ENCODE results near the gene PTPN23.
A peak's percentile ranks its signal among the peaks of the same experiment; 100 is the strongest.

The PTPN23 gene

GRCh38 chr3:47431225-47431624 lies 50.4 kb downstream of the PTPN23 start:
- Histone ChIP-seq H3K27me3 (ENCODE audit: control insufficient read depth, insufficient read depth, low read length) (no peaks in the 10 kb centered on the region), H3K36me3 (ENCODE audit: control insufficient read depth, insufficient read depth, low read length) (peaks cover 63% of the 10 kb centered on the region)

GRCh38 chr3:47432673-47433072 lies 51.9 kb downstream of the PTPN23 start:
- no peak overlapping the region for H3K4me3 ChIP-seq (ENCODE audit: low read depth, low read length)
- H3K27ac ChIP-seq (ENCODE audit: low read depth, low read length), result no peak overlapping the region
- H3K36me3 ChIP-seq (ENCODE audit: control insufficient read depth, insufficient read depth, low read length), result peaks cover 54% of the 10 kb centered on the region
- H3K4me1 ChIP-seq (ENCODE audit: control insufficient read depth, insufficient read depth, low read length), result no peaks in the 10 kb centered on the region
- no peak overlapping the region for H3K9ac ChIP-seq (ENCODE audit: low read length)
- no peaks in the 10 kb centered on the region for H3K27me3 ChIP-seq (ENCODE audit: control insufficient read depth, insufficient read depth, low read length)
- H3K9me3 ChIP-seq (ENCODE audit: control insufficient read depth, insufficient read depth, low read depth, low read length), result no peaks in the 10 kb centered on the region

More at GRCh38 chr3:47431225-47431624, 50.4 kb downstream of the PTPN23 start:
- Histone ChIP-seq H3K9me3 (ENCODE audit: control insufficient read depth, insufficient read depth, low read depth, low read length) (no peaks in the 10 kb centered on the region), H3K27ac (ENCODE audit: low read depth, low read length) (no peak overlapping the region), H3K4me1 (ENCODE audit: control insufficient read depth, insufficient read depth, low read length) (no peaks in the 10 kb centered on the region), H3K9ac (ENCODE audit: low read length) (no peak overlapping the region), H3K4me3 (ENCODE audit: low read depth, low read length) (no peak overlapping the region)

- Histone ChIP-seq H3K4me1 (ENCODE audit: control insufficient read depth, insufficient read depth, low read length) (no peaks in the 10 kb centered on the region), H3K27ac (ENCODE audit: low read depth, low read length) (no peak overlapping the region), H3K9me3 (ENCODE audit: control insufficient read depth, insufficient read depth, low read depth, low read length) (no peaks in the 10 kb centered on the region), H3K27me3 (ENCODE audit: control insufficient read depth, insufficient read depth, low read length) (no peaks in the 10 kb centered on the region), H3K9ac (ENCODE audit: low read length) (no peak overlapping the region), H3K4me3 (ENCODE audit: low read depth, low read length) (no peak overlapping the region), H3K36me3 (ENCODE audit: control insufficient read depth, insufficient read depth, low read length) (peaks cover 47% of the 10 kb centered on the region)
Observed at GRCh38 chr3:47433796-47434195, 53.0 kb downstream of the PTPN23 start.

- H3K36me3 ChIP-seq (ENCODE audit: control insufficient read depth, insufficient read depth, low read length), result peaks cover 57% of the 10 kb centered on the region
- no peaks in the 10 kb centered on the region for H3K27me3 ChIP-seq (ENCODE audit: control insufficient read depth, insufficient read depth, low read length)
- no peak overlapping the region for H3K9ac ChIP-seq (ENCODE audit: low read length)
- no peak overlapping the region for H3K4me3 ChIP-seq (ENCODE audit: low read depth, low read length)
- no peaks in the 10 kb centered on the region for H3K9me3 ChIP-seq (ENCODE audit: control insufficient read depth, insufficient read depth, low read depth, low read length)
- no peak overlapping the region for H3K27ac ChIP-seq (ENCODE audit: low read depth, low read length)
- no peaks in the 10 kb centered on the region for H3K4me1 ChIP-seq (ENCODE audit: control insufficient read depth, insufficient read depth, low read length)
Observed at GRCh38 chr3:47434849-47435248, 54.0 kb downstream of the PTPN23 start.

- Histone ChIP-seq H3K9me3 (ENCODE audit: control insufficient read depth, insufficient read depth, low read depth, low read length) (no peaks in the 10 kb centered on the region), H3K4me1 (ENCODE audit: control insufficient read depth, insufficient read depth, low read length) (no peaks in the 10 kb centered on the region), H3K4me3 (ENCODE audit: low read depth, low read length) (no peak overlapping the region), H3K27ac (ENCODE audit: low read depth, low read length) (no peak overlapping the region), H3K36me3 (ENCODE audit: control insufficient read depth, insufficient read depth, low read length) (peaks cover 57% of the 10 kb centered on the region), H3K9ac (ENCODE audit: low read length) (no peak overlapping the region), H3K27me3 (ENCODE audit: control insufficient read depth, insufficient read depth, low read length) (no peaks in the 10 kb centered on the region)
Observed at GRCh38 chr3:47436180-47436579, 55.4 kb downstream of the PTPN23 start.

GRCh38 chr3:47440131-47440530 lies 59.3 kb downstream of the PTPN23 start:
- H3K27me3 ChIP-seq (ENCODE audit: control insufficient read depth, insufficient read depth, low read length), result no peaks in the 10 kb centered on the region
- H3K9me3 ChIP-seq (ENCODE audit: control insufficient read depth, insufficient read depth, low read depth, low read length), result no peaks in the 10 kb centered on the region
- H3K36me3 ChIP-seq (ENCODE audit: control insufficient read depth, insufficient read depth, low read length), result peaks cover 37% of the 10 kb centered on the region
- peaks cover 12% of the 10 kb centered on the region for H3K4me1 ChIP-seq (ENCODE audit: control insufficient read depth, insufficient read depth, low read length)
- no peak overlapping the region for H3K9ac ChIP-seq (ENCODE audit: low read length)
- H3K4me3 ChIP-seq (ENCODE audit: low read depth, low read length), result no peak overlapping the region
- no peak overlapping the region for H3K27ac ChIP-seq (ENCODE audit: low read depth, low read length)

- Histone ChIP-seq H3K9ac (ENCODE audit: low read length) (no peak overlapping the region), H3K27me3 (ENCODE audit: control insufficient read depth, insufficient read depth, low read length) (no peaks in the 10 kb centered on the region), H3K4me3 (ENCODE audit: low read depth, low read length) (no peak overlapping the region), H3K36me3 (ENCODE audit: control insufficient read depth, insufficient read depth, low read length) (peaks cover 37% of the 10 kb centered on the region), H3K9me3 (ENCODE audit: control insufficient read depth, insufficient read depth, low read depth, low read length) (no peaks in the 10 kb centered on the region), H3K4me1 (ENCODE audit: control insufficient read depth, insufficient read depth, low read length) (peaks cover 12% of the 10 kb centered on the region), H3K27ac (ENCODE audit: low read depth, low read length) (no peak overlapping the region)
Observed at GRCh38 chr3:47441796-47442551, 61.2 kb downstream of the PTPN23 start.

- Histone ChIP-seq H3K4me3 (ENCODE audit: low read depth, low read length) (no peak overlapping the region), H3K4me1 (ENCODE audit: control insufficient read depth, insufficient read depth, low read length) (peaks cover 12% of the 10 kb centered on the region), H3K36me3 (ENCODE audit: control insufficient read depth, insufficient read depth, low read length) (peaks cover 32% of the 10 kb centered on the region), H3K27me3 (ENCODE audit: control insufficient read depth, insufficient read depth, low read length) (no peaks in the 10 kb centered on the region), H3K9ac (ENCODE audit: low read length) (peak overlapping the region; percentile 17), H3K27ac (ENCODE audit: low read depth, low read length) (no peak overlapping the region; the same call in 1 of the 2 replicates), H3K9me3 (ENCODE audit: control insufficient read depth, insufficient read depth, low read depth, low read length) (no peaks in the 10 kb centered on the region)
Observed at GRCh38 chr3:47443611-47443995, 62.8 kb downstream of the PTPN23 start.

GRCh38 chr3:47444103-47444502 lies 63.3 kb downstream of the PTPN23 start:
- H3K36me3 ChIP-seq (ENCODE audit: control insufficient read depth, insufficient read depth, low read length), result peaks cover 27% of the 10 kb centered on the region
- H3K4me1 ChIP-seq (ENCODE audit: control insufficient read depth, insufficient read depth, low read length), result peaks cover 12% of the 10 kb centered on the region

GRCh38 chr3:47452453-47453215 lies 71.8 kb downstream of the PTPN23 start:
- Histone ChIP-seq H3K36me3 (ENCODE audit: control insufficient read depth, insufficient read depth, low read length) (no peaks in the 10 kb centered on the region), H3K4me3 (ENCODE audit: low read depth, low read length) (no peak overlapping the region), H3K9ac (ENCODE audit: low read length) (no peak overlapping the region), H3K27ac (ENCODE audit: low read depth, low read length) (no peak overlapping the region), H3K9me3 (ENCODE audit: control insufficient read depth, insufficient read depth, low read depth, low read length) (no peaks in the 10 kb centered on the region), H3K4me1 (ENCODE audit: control insufficient read depth, insufficient read depth, low read length) (no peaks in the 10 kb centered on the region), H3K27me3 (ENCODE audit: control insufficient read depth, insufficient read depth, low read length) (no peaks in the 10 kb centered on the region)

More at GRCh38 chr3:47444103-47444502, 63.3 kb downstream of the PTPN23 start:
- no peak overlapping the region for H3K4me3 ChIP-seq (ENCODE audit: low read depth, low read length)
- H3K27ac ChIP-seq (ENCODE audit: low read depth, low read length), result no peak overlapping the region
- H3K9me3 ChIP-seq (ENCODE audit: control insufficient read depth, insufficient read depth, low read depth, low read length), result no peaks in the 10 kb centered on the region
- H3K9ac ChIP-seq (ENCODE audit: low read length), result no peak overlapping the region
- H3K27me3 ChIP-seq (ENCODE audit: control insufficient read depth, insufficient read depth, low read length), result no peaks in the 10 kb centered on the region

GRCh38 chr3:47455806-47456452 lies 75.1 kb downstream of the PTPN23 start:
- no peak overlapping the region for H3K4me3 ChIP-seq (ENCODE audit: low read depth, low read length)

More at GRCh38 chr3:47455806-47456452, 75.1 kb downstream of the PTPN23 start:
- Histone ChIP-seq H3K4me1 (ENCODE audit: control insufficient read depth, insufficient read depth, low read length) (no peaks in the 10 kb centered on the region), H3K27ac (ENCODE audit: low read depth, low read length) (no peak overlapping the region), H3K9ac (ENCODE audit: low read length) (no peak overlapping the region), H3K27me3 (ENCODE audit: control insufficient read depth, insufficient read depth, low read length) (no peaks in the 10 kb centered on the region), H3K9me3 (ENCODE audit: control insufficient read depth, insufficient read depth, low read depth, low read length) (peaks cover 5% of the 10 kb centered on the region; the same call in 1 of the 2 replicates), H3K36me3 (ENCODE audit: control insufficient read depth, insufficient read depth, low read length) (no peaks in the 10 kb centered on the region)

All from HUES6 (cell line).